Tibial artery (tissue), 4 donors: Measurements from ENCODE around the gene GAS6.

Experiments used
- DNase-seq, 2 donors: peaks; one replicate each; pipeline ENCODE4 v3.0.0-alpha.2; 2019
- H3K27ac ChIP-seq, 2 donors: fragments of 200-600 bp; sonication (generic) in 1 of 2; 1 replicate in 1 of 2; 2 replicates in 1 of 2; pipeline ENCODE4 v1.5.1; 2018 to 2019; ENCODE audit warnings: mild to moderate bottlenecking in 1 of 2
- H3K27me3 ChIP-seq, 2 donors: fragments of 200-600 bp; sonication (generic) in 1 of 2; one replicate each; pipeline versions ENCODE4 v1.5.1 to v1.6.0; 2016 to 2019
- H3K36me3 ChIP-seq, 3 donors: fragments of 200-600 bp; sonication (generic) in 2 of 3; one replicate each; pipeline ENCODE4 v1.5.1; 2016 to 2019; ENCODE audit warnings: mild to moderate bottlenecking in 2 of 3
- H3K4me1 ChIP-seq, 4 donors: fragments of 200-600 bp; sonication (generic) in 2 of 4; 1 replicate in 3 of 4; 2 replicates in 1 of 4; pipeline ENCODE4 v1.5.1; 2016 to 2019
- H3K4me3 ChIP-seq, 2 donors: fragments of 200-600 bp; sonication (generic) in 1 of 2; 1 replicate in 1 of 2; 2 replicates in 1 of 2; pipeline ENCODE4 v1.5.1; 2018 to 2019; ENCODE audit warnings: mild to moderate bottlenecking in 2 of 2
- H3K9me3 ChIP-seq, 3 donors: fragments of 200-600 bp; sonication (generic) in 1 of 3; one replicate each; pipeline ENCODE4 v1.5.1; 2016 to 2019
- CTCF ChIP-seq, 2 experiments: fragments of 200-600 bp in 1 of 2; fragments of 450-650 bp in 1 of 2; IDR thresholded peaks; one replicate each; pipeline ENCODE4 v1.5.1; 2017 to 2019; ENCODE audit warnings: antibody characterized with exemption in 2 of 2, mild to moderate bottlenecking in 1 of 2, moderate library complexity in 1 of 2
- intact Hi-C: fragments of 100-400 bp; cut with DNase I; formaldehyde crosslinking; loops from one replicate; pipeline ENCODE4 v1.15.0; 2023; ENCODE audit warnings: low total_unique reads

The GAS6 gene

DNA sequence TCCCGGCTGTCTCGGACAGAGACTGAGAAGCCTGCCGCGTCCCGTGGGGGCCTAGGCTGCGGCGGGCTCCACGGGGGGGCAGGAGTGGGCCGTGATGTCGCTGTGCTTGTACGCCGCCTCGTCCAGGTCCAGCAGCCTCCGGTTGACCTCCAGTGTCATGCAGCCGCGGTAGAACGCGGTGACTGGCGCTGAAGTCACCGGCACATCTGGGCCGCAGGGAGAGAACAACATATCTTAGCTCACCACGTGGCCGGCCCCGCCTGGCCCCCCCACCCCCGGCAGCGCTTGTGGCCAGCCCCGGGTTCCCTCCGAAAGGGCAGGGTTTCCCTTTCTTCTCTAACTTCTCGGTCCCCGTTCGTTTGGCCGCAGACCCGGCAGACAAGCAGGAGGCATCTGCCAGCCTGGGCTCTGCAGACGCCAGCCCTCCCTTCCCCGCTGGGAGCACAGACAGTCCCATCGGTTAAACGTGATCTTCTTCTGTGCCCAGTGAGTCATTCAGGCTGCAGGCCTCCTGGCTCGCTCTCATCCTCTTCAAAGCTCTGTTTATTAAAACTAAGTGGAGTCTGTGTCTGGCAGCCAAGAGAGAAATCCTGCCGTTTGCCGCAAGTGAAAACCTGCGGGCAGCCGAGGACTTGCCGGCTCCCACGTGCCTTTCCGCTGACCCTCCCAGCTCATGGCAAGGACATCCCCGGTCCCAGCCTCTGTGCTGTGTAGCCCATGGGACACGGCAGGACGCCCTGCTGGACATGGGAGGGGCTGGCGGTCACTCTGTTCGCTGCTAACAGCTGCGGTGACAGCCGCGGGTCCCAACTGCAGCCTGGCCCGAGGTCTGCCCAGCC, 42.8 kb downstream of the GAS6 start:
- Histone ChIP-seq H3K27ac (peak overlapping the region; percentile 83 to 90), H3K36me3 (peaks cover 22 to 43% (median 40%) of the 10 kb centered on the region in 3 donors), H3K9me3 (no peaks in the 10 kb centered on the region), H3K4me1 (peaks cover 0 to 56% (median 45%) of the 10 kb centered on the region in 4 donors), H3K4me3 (peak overlapping the region; percentile 7 to 31), H3K27me3 (no peaks in the 10 kb centered on the region)
- TF ChIP-seq CTCF (IDR thresholded peaks at IDR 0.05), result peak; percentile 10 to 13
- intact Hi-C loops, result no loop called here
- DNase-seq, result peak; percentile 86 to 94

DNA sequence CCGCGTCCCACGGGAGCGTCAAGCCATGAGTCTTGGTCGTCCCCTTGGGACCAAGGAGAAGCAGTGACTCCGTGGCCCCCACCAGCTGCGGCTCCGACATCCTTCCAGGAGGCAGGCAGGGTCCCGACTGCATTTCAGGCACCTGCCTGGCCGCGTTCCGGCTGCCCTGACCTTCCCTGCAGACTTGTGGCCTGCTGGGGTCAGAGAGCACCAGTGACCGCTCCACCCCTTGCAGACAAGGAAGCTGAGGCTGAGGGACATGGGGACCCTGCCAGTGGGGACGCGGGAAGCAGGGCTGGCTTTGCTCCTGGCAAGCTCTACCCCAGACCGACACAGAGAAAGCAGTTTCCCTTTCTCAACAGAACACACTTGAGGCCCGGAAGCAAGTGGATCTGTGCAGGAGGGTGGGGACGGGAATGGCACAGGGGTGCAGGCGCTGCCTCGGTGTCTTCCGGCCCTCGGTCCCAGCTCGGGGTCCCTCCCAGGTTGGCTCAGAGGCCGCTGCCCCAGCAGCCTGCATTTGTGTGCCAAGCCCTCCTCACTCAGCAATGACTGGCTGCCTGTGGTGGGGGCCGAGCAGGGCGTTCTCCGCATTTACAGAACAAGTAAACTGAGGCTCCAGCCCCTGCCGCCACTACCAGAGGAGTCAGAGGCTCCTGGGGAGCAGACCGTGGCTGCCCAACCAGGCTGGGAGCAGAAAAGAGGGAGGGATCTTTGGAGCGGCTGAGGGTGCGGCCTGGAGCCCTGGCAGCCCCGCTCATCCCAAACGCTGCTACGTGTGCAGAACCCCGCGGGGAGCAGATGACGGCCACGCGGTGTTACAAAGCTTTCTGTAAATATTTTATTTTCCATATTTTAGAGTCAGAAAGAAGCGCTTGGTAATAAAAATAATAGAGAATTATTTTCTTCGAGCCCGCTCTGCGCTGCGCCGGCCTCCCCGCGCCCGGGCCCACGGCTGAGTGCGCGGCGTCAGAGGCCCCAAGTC, 43.9 kb downstream of the GAS6 start:
- H3K27me3 ChIP-seq, result no peaks in the 10 kb centered on the region
- peaks cover 0 to 56% (median 45%) of the 10 kb centered on the region in 4 donors for H3K4me1 ChIP-seq
- no peaks in the 10 kb centered on the region for H3K9me3 ChIP-seq
- TF ChIP-seq CTCF (IDR thresholded peaks at IDR 0.05), result no peak
- intact Hi-C loops, result loop anchor here (5.0 kb wide), 1 partner anchor 42 kb away; the partner anchor contains the start of gene GAS6
- no peak for DNase-seq
- peaks cover 15 to 33% (median 29%) of the 10 kb centered on the region in 3 donors for H3K36me3 ChIP-seq
- peak overlapping the region; percentile 7 to 31 for H3K4me3 ChIP-seq
- H3K27ac ChIP-seq, result peak overlapping the region; percentile 83 to 90

- intact Hi-C loops, result loop anchor here (5.0 kb wide), 1 partner anchor 43 kb away; the partner anchor contains the start of gene GAS6
- no peak for TF ChIP-seq CTCF (IDR thresholded peaks at IDR 0.05)
- Histone ChIP-seq H3K27ac (peak overlapping the region; percentile 83 to 90), H3K36me3 (peaks cover 15 to 28% (median 24%) of the 10 kb centered on the region in 3 donors), H3K4me3 (no peak overlapping the region), H3K4me1 (peaks cover 0 to 62% (median 47%) of the 10 kb centered on the region in 4 donors), H3K27me3 (no peaks in the 10 kb centered on the region), H3K9me3 (no peaks in the 10 kb centered on the region)
- DNase-seq, result no peak
Observed at GRCh38 chr13:113819341-113819730, 44.5 kb downstream of the GAS6 start.

- no peak for DNase-seq
- intact Hi-C loops, result loop anchor here (5.0 kb wide), 1 partner anchor 44 kb away; the partner anchor contains the start of gene GAS6
- no peaks in the 10 kb centered on the region for H3K9me3 ChIP-seq
- no peak for TF ChIP-seq CTCF (IDR thresholded peaks at IDR 0.05)
- H3K27me3 ChIP-seq, result no peaks in the 10 kb centered on the region
- peaks cover 0 to 67% (median 50%) of the 10 kb centered on the region in 4 donors for H3K4me1 ChIP-seq
- H3K4me3 ChIP-seq, result no peak overlapping the region
- peak overlapping the region; percentile 83 to 90 for H3K27ac ChIP-seq
- peaks cover 15 to 22% (median 19%) of the 10 kb centered on the region in 3 donors for H3K36me3 ChIP-seq
Observed at GRCh38 chr13:113818700-113819295, 45.1 kb downstream of the GAS6 start.
